Measurements from ENCODE around the gene DKC1. TPM values are rescaled to one million over a fixed set of nuclear protein-coding genes. Genes with fewer than 3 reads are reported as not detected.

Gene DKC1
- total and polyA plus RNA-seq, 2 of the 13 experiments (the other 11 are each of a cell fraction or from before 2014, with no cell fraction given), result 61.6 to 102 TPM

- TF ChIP-seq POGK (CRISPR knock-in tag; conservative IDR thresholded peaks at IDR 0.05) (peak; percentile 56; the same call in 1 of the 2 replicates), WIZ (CRISPR knock-in tag; IDR thresholded peaks at IDR 0.05) (no peak), HDAC6 (IDR thresholded peaks at IDR 0.05; ENCODE audit: low read depth, low read length) (no peak), NONO (IDR thresholded peaks at IDR 0.05) (no peak), NONO (CRISPR knock-in tag; conservative IDR thresholded peaks at IDR 0.05) (peak; percentile 40; the same call in 1 of the 2 replicates), NFKBIZ (CRISPR knock-in tag; IDR thresholded peaks at IDR 0.05) (no peak), HDAC2 (CRISPR knock-in tag; IDR thresholded peaks at IDR 0.05) (no peak), KLF13 (CRISPR knock-in tag; IDR thresholded peaks at IDR 0.05) (no peak), ZNF720 (CRISPR knock-in tag; IDR thresholded peaks at IDR 0.05) (no peak), ATF7-NPFF (CRISPR knock-in tag; IDR thresholded peaks at IDR 0.05; ENCODE audit: low read depth) (peak; percentile 24; the same call in 1 of the 2 replicates), ZNF446 (CRISPR knock-in tag; IDR thresholded peaks at IDR 0.05) (no peak), IRF1 (CRISPR knock-in tag; IDR thresholded peaks at IDR 0.05; ENCODE audit: low read depth) (no peak), TFDP2 (CRISPR knock-in tag; IDR thresholded peaks at IDR 0.05) (peak; percentile 80), ZSCAN22 (CRISPR knock-in tag; IDR thresholded peaks at IDR 0.05) (no peak), TERF1 (CRISPR knock-in tag; IDR thresholded peaks at IDR 0.05) (no peak), ZNF235 (CRISPR knock-in tag; IDR thresholded peaks at IDR 0.05; ENCODE audit: borderline replicate concordance) (no peak), PBX2 (CRISPR knock-in tag; IDR thresholded peaks at IDR 0.05) (no peak), SCMH1 (CRISPR knock-in tag; IDR thresholded peaks at IDR 0.05; ENCODE audit: borderline replicate concordance) (no peak), USF2 (IDR thresholded peaks at IDR 0.05; ENCODE audit: low read depth, low read length) (no peak), USF2 (CRISPR knock-in tag; IDR thresholded peaks at IDR 0.05; ENCODE audit: borderline replicate concordance) (no peak), SMAD3 (CRISPR knock-in tag; IDR thresholded peaks at IDR 0.05) (no peak)
These were observed at the start of gene DKC1 (continued) for GRCh38 chrX:154762537-154763296.

Measured in HepG2 (cell line).